Mesodermal cell (in vitro differentiated cells): ENCODE data around the gene AOPEP.

Experiments used
- H3K27ac ChIP-seq: 2 replicates; pipeline ENCODE4 v1.7.0; 2013; ENCODE audit warnings: mild to moderate bottlenecking, low read depth, low read length, moderate library complexity; ENCODE audit not compliant: severe bottlenecking
- H3K36me3 ChIP-seq: 2 replicates; pipeline ENCODE4 v1.7.1; 2013; ENCODE audit warnings: mild to moderate bottlenecking, low read length, moderate library complexity; ENCODE audit not compliant: control insufficient read depth, insufficient read depth
- H3K4me1 ChIP-seq: one replicate; pipeline ENCODE4 v1.7.1; 2013; ENCODE audit warnings: mild to moderate bottlenecking, low read length; ENCODE audit not compliant: insufficient read depth, control insufficient read depth, poor library complexity, severe bottlenecking
- H3K4me3 ChIP-seq: 2 replicates; pipeline ENCODE4 v1.7.0; 2013; ENCODE audit warnings: low read length, control low read depth, mild to moderate bottlenecking; ENCODE audit not compliant: insufficient read depth, poor library complexity, severe bottlenecking; ENCODE audit errors: extremely low read depth
- H3K9me3 ChIP-seq: 2 replicates; pipeline ENCODE4 v1.7.1; 2013; ENCODE audit warnings: mild to moderate bottlenecking, low read length, moderate library complexity; ENCODE audit not compliant: control insufficient read depth
- WGBS, 2 experiments: methylation state at CpG; one replicate each; pipeline ENCODE4 v1.1.5; 2013; ENCODE audit warnings: missing lambda C conversion rate in 2 of 2; ENCODE audit not compliant: insufficient coverage in 2 of 2; 5-methylcytosine and 5-hydroxymethylcytosine counted together

Gene AOPEP

DNA sequence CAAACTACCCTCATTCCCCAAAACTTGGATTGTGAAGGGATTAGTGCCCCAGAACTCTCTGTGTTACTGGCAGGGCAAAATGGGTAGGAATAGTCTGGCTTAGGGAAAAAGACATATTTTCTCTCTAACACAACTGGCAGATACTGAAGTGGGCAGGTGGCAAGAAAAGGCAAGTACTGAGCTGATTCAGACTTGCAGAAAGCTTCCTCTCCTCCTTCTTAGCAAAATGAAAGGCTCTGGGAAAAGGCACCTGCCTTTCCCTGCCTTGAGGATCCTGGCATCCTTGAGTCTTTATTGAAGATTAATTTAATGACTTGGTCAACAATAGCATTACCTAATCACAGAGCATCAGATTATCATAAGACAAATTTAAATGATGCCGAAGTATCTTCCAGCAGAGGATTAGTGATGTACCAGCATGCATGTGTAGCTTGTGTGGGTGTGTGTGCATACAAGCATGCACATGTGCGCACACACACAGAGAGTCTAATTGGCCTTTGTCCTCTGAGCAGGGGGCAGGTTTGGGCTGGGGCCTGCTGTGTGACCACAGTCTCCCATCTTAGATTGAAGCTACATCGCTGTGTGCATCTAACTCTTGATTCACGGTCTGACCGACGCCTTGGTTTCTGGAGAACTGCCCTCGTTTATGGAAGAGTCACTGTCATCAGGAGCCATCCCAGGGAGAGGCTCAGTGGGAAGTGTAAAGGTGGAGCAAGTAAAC, 294.8 kb downstream of the AOPEP start:
- H3K4me1 ChIP-seq = peaks cover 40% of the 10 kb centered on the region
- no peak overlapping the region for H3K27ac ChIP-seq
- H3K9me3 ChIP-seq = no peaks in the 10 kb centered on the region
- 93 to 97% methylated on average over 7 of the region's 7 CpGs for WGBS, 2 experiments
- peaks cover 39% of the 10 kb centered on the region for H3K36me3 ChIP-seq
- H3K4me3 ChIP-seq = no peak overlapping the region

DNA sequence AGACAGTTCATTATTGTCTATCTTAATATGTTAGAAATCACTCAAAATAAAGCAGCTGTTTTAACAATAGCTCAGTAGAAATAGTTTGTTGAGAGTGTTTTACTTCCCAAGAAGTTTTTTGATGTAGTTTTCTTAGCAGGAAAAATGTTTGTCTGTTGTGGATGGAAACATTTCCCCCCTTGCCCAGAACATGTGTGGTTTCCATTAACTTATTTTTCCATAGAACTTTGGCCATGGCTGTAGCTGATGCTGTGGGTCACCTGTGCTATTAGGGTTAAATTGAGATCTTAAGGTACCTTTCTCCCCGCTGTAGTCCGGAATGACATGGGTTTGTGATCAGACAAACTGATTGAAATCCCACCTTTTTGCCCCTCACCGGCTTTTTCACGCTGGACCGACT, 296.2 kb downstream of the AOPEP start:
- Histone ChIP-seq H3K27ac (peak overlapping the region; percentile 7), H3K36me3 (peaks cover 32% of the 10 kb centered on the region), H3K9me3 (no peaks in the 10 kb centered on the region), H3K4me3 (no peak overlapping the region), H3K4me1 (peaks cover 38% of the 10 kb centered on the region)
- WGBS, 2 experiments = 96 to 97% methylated on average over 3 to 5 of the region's 5 CpGs

DNA sequence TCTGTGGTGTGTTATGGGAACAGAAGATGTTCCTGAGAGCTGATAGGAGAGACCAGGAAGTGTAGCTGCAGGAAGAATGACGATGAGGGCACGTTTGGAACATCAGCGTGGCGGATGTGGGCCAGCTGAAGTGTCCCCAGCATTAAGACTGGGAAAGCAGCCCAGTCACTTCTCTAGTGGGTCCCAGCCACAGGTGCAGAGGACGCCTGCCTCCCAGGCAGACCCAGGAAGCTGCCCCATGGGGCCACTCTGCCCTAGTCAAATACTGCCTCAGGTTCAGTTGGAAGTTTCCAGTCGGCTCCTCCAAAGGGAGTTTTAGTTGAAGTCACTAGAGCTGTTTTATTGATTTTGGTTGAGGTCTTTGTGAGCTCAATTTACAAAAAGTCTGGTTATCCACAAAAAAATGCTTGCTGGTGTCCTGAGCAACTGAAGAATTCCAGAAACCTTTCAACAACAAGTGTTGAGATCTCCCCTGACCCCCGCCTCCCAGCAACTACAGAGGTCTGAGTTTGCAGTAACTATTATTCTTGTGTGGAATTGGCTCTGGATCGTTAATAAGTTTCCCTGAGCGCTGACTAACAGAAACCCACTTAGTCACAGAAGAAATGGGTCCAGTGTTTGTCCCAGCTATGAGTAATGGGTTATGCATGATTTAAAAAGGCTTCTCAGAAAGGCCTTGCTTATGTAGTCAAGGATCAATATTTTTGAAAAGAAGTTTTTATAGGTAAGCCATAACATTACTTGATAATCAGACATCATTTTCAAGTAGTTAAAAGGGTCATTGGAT, 296.9 kb downstream of the AOPEP start:
- WGBS, 2 experiments = 91 to 95% methylated on average over 6 of the region's 9 CpGs
- Histone ChIP-seq H3K4me3 (no peak overlapping the region), H3K9me3 (no peaks in the 10 kb centered on the region), H3K27ac (peak overlapping the region; percentile 24), H3K36me3 (peaks cover 39% of the 10 kb centered on the region), H3K4me1 (peaks cover 32% of the 10 kb centered on the region)

DNA sequence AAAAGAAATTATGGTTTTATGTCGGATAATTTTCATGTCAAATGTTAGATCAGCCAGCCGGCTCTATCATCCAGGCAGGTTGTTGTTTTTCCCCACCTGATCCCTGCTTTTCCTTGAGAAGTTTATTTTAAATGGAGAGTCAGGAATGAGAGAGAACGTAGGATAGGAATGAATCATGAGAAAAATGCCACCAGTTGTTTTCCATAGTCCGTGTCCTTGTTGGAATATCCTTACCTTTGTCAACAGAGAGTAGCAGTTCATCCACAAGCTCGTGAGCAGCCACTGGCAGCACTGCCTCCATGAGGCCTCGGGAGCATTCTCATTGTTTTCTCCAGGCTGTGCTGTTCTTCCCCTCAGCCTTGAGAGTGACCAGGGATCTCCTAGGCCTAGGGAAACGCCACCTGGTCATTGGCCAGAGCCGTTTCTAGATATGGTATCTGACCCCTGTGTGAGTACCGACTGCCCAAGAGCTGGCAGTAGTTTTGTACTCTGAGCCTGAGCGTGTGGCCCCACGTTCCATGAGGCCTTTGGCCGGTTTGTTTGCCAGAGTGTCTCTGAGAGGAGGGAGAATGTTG, 297.7 kb downstream of the AOPEP start:
- H3K9me3 ChIP-seq = no peaks in the 10 kb centered on the region
- peaks cover 41% of the 10 kb centered on the region for H3K36me3 ChIP-seq
- H3K4me3 ChIP-seq = no peak overlapping the region
- H3K27ac ChIP-seq = no peak overlapping the region
- WGBS, 2 experiments = 86 to 89% methylated on average over 10 to 11 of the region's 12 CpGs
- H3K4me1 ChIP-seq = peaks cover 28% of the 10 kb centered on the region

DNA sequence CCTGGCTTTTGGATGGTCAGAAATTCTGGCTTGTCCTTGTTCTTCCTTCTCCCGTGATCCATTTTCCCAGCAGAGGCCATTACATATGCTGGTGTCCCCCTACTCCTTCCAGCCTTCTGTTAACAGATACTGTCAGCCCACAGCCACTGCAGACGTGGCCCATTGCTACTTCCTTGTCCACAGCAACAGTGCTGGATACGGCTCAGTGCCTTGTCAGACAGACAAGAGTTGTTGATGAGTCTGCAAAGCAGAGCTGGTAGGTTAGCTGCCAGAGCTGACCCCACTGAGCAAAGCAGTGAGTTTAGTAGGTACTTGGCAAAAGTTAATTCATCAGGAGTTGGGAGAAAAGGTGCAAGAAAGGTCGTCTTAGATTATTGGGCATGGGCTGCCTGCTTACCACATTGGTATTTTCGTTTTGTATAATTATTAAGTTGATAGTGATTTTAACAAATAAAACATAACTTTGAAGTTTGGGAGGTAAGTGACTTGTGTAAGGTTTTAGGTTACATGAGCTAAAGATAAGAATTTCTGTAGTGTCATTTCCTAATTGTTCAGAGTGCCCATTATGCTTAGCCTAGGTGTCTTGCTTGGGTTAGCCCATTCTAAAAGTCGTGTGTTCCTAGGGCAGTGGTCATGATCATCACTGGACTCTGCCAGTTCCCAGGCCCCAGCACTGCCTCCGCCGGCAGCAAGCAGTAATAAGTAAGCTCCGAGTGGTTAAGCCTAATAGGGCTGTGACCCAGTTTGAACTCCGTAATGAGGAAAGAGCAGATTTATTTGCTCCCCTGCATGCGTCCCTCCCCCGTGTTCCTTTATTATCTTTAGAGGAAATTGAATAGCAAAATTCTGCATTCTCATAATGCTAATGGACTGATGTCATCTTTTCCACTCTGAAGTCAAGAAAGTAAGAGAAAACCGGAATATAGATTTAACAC, 299.0 kb downstream of the AOPEP start:
- Histone ChIP-seq H3K4me3 (no peak overlapping the region), H3K27ac (peak overlapping the region; percentile 18), H3K36me3 (peaks cover 32% of the 10 kb centered on the region), H3K9me3 (no peaks in the 10 kb centered on the region), H3K4me1 (peaks cover 32% of the 10 kb centered on the region)
- 76 to 83% methylated on average over 7 to 8 of the region's 13 CpGs for WGBS, 2 experiments

DNA sequence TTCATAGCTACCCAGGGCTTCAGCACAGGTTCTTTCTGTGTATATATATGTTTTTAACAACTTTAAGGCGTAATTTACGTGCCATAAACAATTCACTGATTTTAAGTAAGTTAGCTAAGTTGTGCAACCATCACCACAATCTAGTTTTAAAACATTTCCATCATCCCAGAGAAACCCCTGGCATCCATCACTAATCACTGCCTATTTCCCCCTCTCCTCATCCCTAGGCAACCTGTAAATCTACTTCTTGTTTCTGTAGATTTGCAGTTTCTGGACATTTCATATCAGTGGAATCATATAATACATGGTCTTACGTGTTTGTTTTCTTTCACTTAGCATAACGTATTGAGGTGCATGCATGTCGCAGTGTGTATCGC, 299.6 kb downstream of the AOPEP start:
- no peak overlapping the region for H3K4me3 ChIP-seq
- peak overlapping the region; percentile 18 for H3K27ac ChIP-seq
- 100% methylated on average over 2 to 3 of the region's 6 CpGs for WGBS, 2 experiments
- H3K36me3 ChIP-seq = peaks cover 30% of the 10 kb centered on the region
- peaks cover 34% of the 10 kb centered on the region for H3K4me1 ChIP-seq
- no peaks in the 10 kb centered on the region for H3K9me3 ChIP-seq

DNA sequence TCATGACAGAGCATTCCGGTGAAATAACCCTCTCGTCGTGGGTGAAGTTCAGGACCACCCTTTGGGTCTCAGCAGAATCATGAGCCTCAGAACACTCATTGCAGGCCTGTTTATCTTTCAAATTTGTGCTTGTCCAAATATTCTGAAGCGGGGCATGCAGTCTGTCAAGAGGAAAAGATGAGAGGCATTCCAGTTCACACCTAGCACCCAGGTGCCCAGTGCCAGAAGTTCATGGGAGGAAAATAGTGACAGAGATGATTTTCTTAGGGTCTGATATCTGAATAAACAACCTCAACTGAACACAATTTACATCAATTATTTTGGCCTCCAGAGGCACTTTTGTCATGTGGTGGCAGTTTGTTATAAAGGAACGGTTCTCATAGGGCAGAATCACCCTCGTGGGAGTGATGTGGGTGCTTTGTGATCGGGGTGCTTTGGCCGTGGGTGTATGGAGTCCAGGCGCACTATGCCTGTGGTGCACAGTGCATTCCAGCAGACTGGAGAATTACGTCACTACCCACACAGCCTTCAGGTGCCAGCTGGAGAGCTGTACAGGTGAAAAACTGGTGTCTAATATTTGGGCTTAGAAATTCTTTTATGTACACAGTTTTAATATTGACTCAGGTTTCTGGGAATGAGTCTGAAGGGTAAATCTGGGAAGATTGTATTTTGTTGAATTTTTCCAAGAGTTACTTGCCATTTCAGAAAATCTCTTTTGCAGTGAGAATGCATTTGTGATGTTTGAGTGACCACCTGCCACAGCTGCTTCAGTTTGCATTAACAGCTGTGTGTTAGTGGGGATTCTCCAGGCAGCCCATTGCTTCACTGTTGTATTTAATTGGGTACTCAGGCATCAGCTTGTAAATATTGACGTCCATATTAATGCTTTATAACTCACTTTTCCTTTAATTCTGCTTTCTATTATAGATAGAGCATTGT, 301.7 kb downstream of the AOPEP start:
- WGBS, 2 experiments = 93 to 94% methylated on average over 5 to 9 of the region's 11 CpGs
- Histone ChIP-seq H3K4me1 (peaks cover 27% of the 10 kb centered on the region), H3K4me3 (no peak overlapping the region), H3K9me3 (no peaks in the 10 kb centered on the region), H3K36me3 (peaks cover 21% of the 10 kb centered on the region), H3K27ac (no peak overlapping the region)

DNA sequence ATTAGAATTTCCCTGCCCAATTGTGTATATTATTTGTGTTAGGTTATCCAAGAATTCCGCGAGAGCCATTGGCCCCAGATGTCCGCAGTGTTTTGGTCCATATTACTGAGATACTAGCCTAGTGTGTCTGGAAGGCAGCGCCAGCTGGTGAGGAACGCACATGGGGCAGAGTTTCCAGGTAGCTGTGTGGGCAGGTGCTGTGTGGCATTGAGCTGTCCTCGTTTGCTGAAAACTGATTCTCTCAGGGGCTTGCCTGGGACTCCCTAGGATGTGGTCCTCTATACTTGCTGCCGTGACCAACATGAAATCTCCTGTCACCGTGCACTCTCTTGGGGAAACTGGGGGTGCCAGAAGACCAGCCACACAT, 302.3 kb downstream of the AOPEP start:
- Histone ChIP-seq H3K4me1 (peaks cover 20% of the 10 kb centered on the region), H3K4me3 (no peak overlapping the region), H3K9me3 (no peaks in the 10 kb centered on the region), H3K36me3 (peaks cover 21% of the 10 kb centered on the region), H3K27ac (no peak overlapping the region)
- WGBS, 2 experiments = 93 to 96% methylated on average over 6 of the region's 8 CpGs

DNA sequence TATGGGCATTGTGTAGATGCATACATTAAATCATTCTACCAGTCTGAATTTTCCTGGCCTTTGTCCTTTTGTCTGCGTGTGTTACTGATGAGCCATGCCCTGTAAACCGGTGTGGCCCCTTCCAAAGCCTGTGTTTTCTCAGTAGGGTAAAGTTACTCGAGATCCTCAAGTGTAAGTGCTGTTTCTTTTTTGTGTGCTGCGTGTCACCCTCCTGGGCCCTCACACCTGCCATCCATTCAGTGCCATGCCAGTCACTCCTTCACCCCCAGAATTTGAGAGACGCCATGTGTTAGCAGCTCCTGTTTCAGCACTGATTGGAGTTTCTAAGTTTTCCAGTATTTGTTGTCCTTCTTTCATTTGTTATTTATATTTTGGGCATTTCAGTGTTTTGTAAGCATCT, 302.8 kb downstream of the AOPEP start:
- H3K4me1 ChIP-seq = peaks cover 15% of the 10 kb centered on the region
- no peaks in the 10 kb centered on the region for H3K9me3 ChIP-seq
- H3K4me3 ChIP-seq = no peak overlapping the region
- H3K36me3 ChIP-seq = peaks cover 23% of the 10 kb centered on the region
- WGBS, 2 experiments = 100% methylated on average over 2 of the region's 5 CpGs; no CpG with 5 or more reads in 1 of the 2 experiments
- no peak overlapping the region for H3K27ac ChIP-seq
